GM12892 (cell line): ENCODE results near the gene NF2.

Experiments used
- DNase-seq: peaks from one replicate; pipeline ENCODE4 v3.0.0; 2011; ENCODE audit not compliant: insufficient read length
- FAIRE-seq: peaks from 2 replicates; lab custom pipeline; 2011; peaks lifted over from hg19 to GRCh38; lab: Jason Lieb, UNC
- POLR2A ChIP-seq: IDR thresholded peaks from 2 replicates; pipeline ENCODE4 v1.6.1; 2011; ENCODE audit warnings: low read depth, low read length, control low read depth
- POLR2AphosphoS5 ChIP-seq: IDR thresholded peaks from 2 replicates; pipeline ENCODE4 v1.6.1; 2011; ENCODE audit warnings: low read depth, low read length, control low read depth
- TAF1 ChIP-seq: IDR thresholded peaks from 2 replicates; pipeline ENCODE4 v1.6.1; 2011; ENCODE audit warnings: low read depth, mild to moderate bottlenecking, control low read depth, low read length, borderline replicate concordance

The NF2 gene

DNA sequence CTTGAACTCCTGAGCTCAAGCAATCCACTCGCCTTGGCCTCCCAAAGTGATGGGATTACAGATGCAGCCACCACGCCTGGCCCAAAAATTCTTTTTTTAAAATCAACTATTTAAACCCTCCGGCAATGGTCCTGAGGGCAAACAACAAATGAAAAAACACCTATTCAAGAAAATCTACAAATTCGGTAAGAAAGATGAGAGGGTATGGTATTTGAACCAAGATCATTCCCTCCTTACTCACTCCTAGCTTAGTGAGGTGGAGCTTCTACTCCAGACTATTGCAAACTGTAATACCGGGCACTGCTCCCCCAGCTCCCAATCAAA is 2.1 kb downstream of the NF2 start:
- TF ChIP-seq POLR2A: no peak
- FAIRE-seq (no peak), DNase-seq (no peak)

GRCh38 chr22:29606320-29606719 is 2.9 kb downstream of the NF2 start:
- DNase-seq (no peak), FAIRE-seq (no peak)
- TF ChIP-seq TAF1 (no peak), POLR2AphosphoS5 (no peak), POLR2A (no peak)

- FAIRE-seq (no peak), DNase-seq (no peak)
- TF ChIP-seq POLR2AphosphoS5 (no peak), POLR2A (no peak), TAF1 (no peak)
Measured at GRCh38 chr22:29607426-29607825, 4.0 kb downstream of the NF2 start.

DNA sequence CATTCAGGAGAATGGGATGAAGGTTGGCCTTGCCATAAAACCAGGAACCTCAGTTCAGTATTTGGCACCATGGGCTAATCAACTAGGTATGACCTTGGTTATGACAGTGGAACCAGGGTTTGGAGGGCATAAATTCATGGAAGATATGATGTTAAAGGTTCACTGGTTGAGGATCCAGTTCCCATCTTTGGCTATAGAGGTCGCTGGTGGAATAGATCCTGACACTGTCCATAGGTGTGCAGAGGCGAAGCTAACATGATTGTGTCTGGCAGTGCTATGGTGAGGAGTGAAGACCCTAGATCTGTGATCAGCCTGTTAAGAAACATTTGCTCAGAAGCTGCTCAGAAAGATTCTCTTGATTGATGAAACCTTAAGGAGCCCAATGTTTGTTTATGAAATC is 5.7 kb downstream of the NF2 start:
- no peak for DNase-seq
- no peak for TF ChIP-seq POLR2AphosphoS5
- TF ChIP-seq TAF1: no peak
- TF ChIP-seq POLR2A: no peak
- FAIRE-seq: no peak

- DNase-seq: no peak
- FAIRE-seq: no peak
- TF ChIP-seq POLR2AphosphoS5 (no peak), POLR2A (no peak), TAF1 (no peak)
Measured at GRCh38 chr22:29610780-29611179, 7.3 kb downstream of the NF2 start.

- no peak for TF ChIP-seq TAF1
- TF ChIP-seq POLR2A: no peak
- TF ChIP-seq POLR2AphosphoS5: no peak
- DNase-seq (no peak), FAIRE-seq (no peak)
Measured at GRCh38 chr22:29615705-29616327, 12.4 kb downstream of the NF2 start.

DNA sequence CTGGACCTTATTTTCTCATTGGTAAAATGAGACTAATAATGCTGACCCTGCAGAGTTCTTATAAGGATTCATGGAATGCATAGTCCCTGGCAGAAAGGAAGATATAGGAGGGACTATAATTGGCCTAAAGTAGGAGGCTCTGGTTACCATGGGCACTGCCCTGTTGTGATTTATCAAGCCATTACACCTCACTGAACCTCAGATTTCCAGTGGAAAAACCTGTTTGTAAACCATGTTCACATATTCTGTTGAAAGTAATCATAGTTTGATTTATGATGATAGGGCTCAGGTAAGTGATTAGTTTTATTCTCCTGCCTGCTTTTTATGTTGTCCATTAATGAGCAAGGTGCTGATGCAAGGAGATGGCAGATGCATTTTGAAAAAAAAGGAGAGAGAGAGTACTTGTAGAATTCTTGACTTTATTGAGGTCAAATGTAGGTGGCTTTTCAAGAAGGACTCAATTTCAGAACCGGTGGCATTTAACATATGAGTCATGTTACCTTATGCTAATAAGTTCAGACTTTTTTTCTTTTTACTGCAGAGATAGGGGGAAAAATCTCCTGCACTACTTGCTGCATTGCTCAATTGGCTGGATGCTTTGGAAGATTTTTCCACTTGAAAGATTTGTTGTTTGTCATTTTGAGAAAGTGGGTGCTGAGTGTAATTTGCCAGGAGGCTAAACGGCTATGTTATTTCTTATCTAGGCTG is 14.6 kb downstream of the NF2 start:
- DNase-seq (no peak), FAIRE-seq (no peak)
- no peak for TF ChIP-seq POLR2A
- no peak for TF ChIP-seq POLR2AphosphoS5
- TF ChIP-seq TAF1: no peak

DNA sequence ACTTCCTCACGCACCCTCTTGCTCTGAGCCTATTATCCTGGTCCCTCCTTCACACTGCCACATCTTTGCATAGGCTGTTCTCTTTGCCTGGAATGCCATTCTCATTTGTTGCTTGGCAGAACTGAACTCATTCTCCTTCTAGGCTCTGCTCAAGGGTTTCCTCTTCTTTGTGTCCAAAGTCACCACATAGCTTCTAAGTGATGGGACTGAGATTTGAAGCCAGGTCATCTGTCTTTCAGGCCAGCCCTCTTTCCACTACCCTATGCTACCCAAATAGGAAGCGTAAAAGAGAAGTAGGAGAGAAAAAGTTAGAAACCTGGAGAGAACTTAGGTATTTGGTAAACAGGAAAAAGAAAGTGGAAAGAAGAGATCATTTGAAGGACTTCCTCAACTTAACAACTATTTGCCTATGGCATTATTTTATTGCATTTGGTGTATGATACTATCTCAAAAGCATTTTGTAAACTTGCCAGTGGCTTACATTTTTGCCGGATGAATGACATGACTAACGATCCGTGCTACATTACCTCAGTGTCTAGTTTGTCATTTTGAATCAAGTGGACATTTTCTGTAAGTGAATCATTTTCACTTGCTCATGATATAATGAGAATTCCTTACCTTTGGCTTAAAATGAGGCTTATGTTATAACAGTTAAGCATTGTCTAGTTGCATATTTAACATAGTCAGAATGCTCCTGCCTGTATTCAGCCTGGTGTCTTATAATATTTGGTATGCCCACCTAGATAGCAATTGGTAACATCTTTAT is 18.5 kb downstream of the NF2 start:
- DNase-seq (no peak), FAIRE-seq (no peak)
- TF ChIP-seq POLR2A (no peak), TAF1 (no peak), POLR2AphosphoS5 (no peak)

DNA sequence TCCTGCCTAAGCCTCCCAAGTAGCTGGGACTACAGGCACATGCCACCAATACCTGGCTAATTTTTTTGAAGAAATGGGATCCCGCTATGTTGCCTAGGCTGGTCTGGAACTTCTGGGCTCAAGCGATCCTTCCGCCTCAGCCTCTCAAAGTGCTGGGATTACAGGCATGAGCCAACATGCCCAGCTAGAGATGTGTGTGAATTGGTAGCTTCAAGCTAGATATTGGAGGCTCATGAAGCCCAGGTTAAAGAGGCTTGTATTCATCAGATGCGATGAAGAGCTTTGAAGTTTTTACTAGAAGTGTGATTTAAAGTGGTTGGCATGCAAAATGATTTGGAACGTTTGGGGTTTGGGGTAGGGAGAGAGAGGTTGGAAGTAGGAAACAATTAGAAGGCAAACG is 19.6 kb downstream of the NF2 start:
- TF ChIP-seq POLR2AphosphoS5 (no peak), POLR2A (no peak), TAF1 (no peak)
- FAIRE-seq: no peak
- DNase-seq: no peak

GRCh38 chr22:29623553-29624169 is 20.2 kb downstream of the NF2 start:
- FAIRE-seq: no peak
- TF ChIP-seq POLR2A: no peak
- TF ChIP-seq TAF1: no peak
- no peak for TF ChIP-seq POLR2AphosphoS5
- DNase-seq: no peak

- FAIRE-seq: no peak
- peak; percentile 22 for DNase-seq
- TF ChIP-seq POLR2AphosphoS5 (no peak), POLR2A (no peak)
Measured at GRCh38 chr22:29625090-29625825, 21.8 kb downstream of the NF2 start.
